NCI-H524 (cell line): ENCODE results near the gene TRIM4.

Experiments
- DNase-seq, 2 experiments: peaks; one replicate each; lab custom pipeline; 2025; lab: John Stamatoyannopoulos, UW

TRIM4 gene

GRCh38 chr7:99842926-99843325, 76.4 kb downstream of the TRIM4 start:
- no peak for DNase-seq
